GM23338 (cell line): ENCODE results near the gene PAPPA. TPM values are rescaled to one million over a fixed set of nuclear protein-coding genes. Genes with fewer than 3 reads are reported as not detected.

Experiments used
- ATAC-seq: fragments of 200-7000 bp; cut with Tn5 transposase; 3 replicates; pipeline ENCODE4 v1.9.1; 2020
- DNase-seq: peaks from one replicate; pipeline ENCODE4 v3.0.0-alpha.2; 2015; ENCODE audit warnings: low spot score
- H2AFZ ChIP-seq: fragments of 200-600 bp; sonication (generic); 2 replicates; pipeline ENCODE4 v1.8.0; 2016; ENCODE audit warnings: antibody characterized with exemption, mild to moderate bottlenecking, moderate library complexity
- H3F3A ChIP-seq: fragments of 200-600 bp; sonication (generic); replicated peaks from 2 replicates; pipeline ENCODE4 v1.8.0; 2017; ENCODE audit warnings: antibody characterized with exemption, mixed run types, low read depth
- H3K27ac ChIP-seq: fragments of 200-600 bp; sonication (generic); 2 replicates; pipeline ENCODE4 v1.6.1; 2016; ENCODE audit warnings: low read depth
- H3K27me3 ChIP-seq: fragments of 200-600 bp; sonication (generic); 2 replicates; pipeline ENCODE4 v1.8.0; 2016; ENCODE audit warnings: mild to moderate bottlenecking, mixed run types, moderate library complexity; ENCODE audit not compliant: insufficient read depth
- H3K36me3 ChIP-seq: fragments of 200-600 bp; sonication (generic); 2 replicates; pipeline ENCODE4 v1.8.0; 2016; ENCODE audit warnings: mild to moderate bottlenecking; ENCODE audit not compliant: insufficient read depth
- H3K4me1 ChIP-seq: fragments of 200-600 bp; sonication (generic); 2 replicates; pipeline ENCODE4 v1.8.0; 2016; ENCODE audit warnings: mild to moderate bottlenecking, moderate library complexity; ENCODE audit not compliant: insufficient read depth
- H3K4me2 ChIP-seq: fragments of 200-600 bp; sonication (generic); 2 replicates; pipeline ENCODE4 v1.7.1; 2017; ENCODE audit warnings: mixed run types
- H3K4me3 ChIP-seq: fragments of 200-600 bp; sonication (generic); 2 replicates; pipeline ENCODE4 v1.6.1; 2016; ENCODE audit warnings: mixed run types
- H3K79me2 ChIP-seq: fragments of 200-600 bp; sonication (generic); replicated peaks from 2 replicates; pipeline ENCODE4 v1.8.0; 2017; ENCODE audit warnings: mild to moderate bottlenecking; ENCODE audit not compliant: insufficient read depth
- H3K9me2 ChIP-seq: fragments of 200-600 bp; sonication (generic); 2 replicates; pipeline ENCODE4 v1.8.0; 2017; ENCODE audit not compliant: insufficient read depth
- H4K20me1 ChIP-seq: fragments of 200-600 bp; sonication (generic); replicated peaks from 2 replicates; pipeline ENCODE4 v1.8.0; 2017; ENCODE audit warnings: mild to moderate bottlenecking; ENCODE audit not compliant: insufficient read depth
- H3K27ac Mint-ChIP-seq: 2 replicates; pipeline ENCODE4 v1.8.0; 2020; ENCODE audit warnings: inconsistent platforms, mild to moderate bottlenecking, moderate library complexity, mixed read lengths
- H3K27me3 Mint-ChIP-seq: 3 replicates; pipeline ENCODE4 v1.8.0; 2022; ENCODE audit warnings: low read depth, mild to moderate bottlenecking, moderate library complexity, mixed read lengths, inconsistent platforms; ENCODE audit not compliant: insufficient read depth, poor library complexity
- H3K36me3 Mint-ChIP-seq: 3 replicates; pipeline ENCODE4 v1.8.0; 2021; ENCODE audit warnings: low read depth, mild to moderate bottlenecking, inconsistent platforms, moderate library complexity, mixed read lengths
- H3K4me1 Mint-ChIP-seq: 3 replicates; pipeline ENCODE4 v1.8.0; 2020; ENCODE audit warnings: mild to moderate bottlenecking, inconsistent platforms, mixed read lengths
- H3K4me3 Mint-ChIP-seq: 3 replicates; pipeline ENCODE4 v1.8.0; 2021; ENCODE audit warnings: moderate library complexity, mild to moderate bottlenecking, inconsistent platforms, mixed read lengths
- H3K9me3 Mint-ChIP-seq: 3 replicates; pipeline ENCODE4 v1.8.0; 2020; ENCODE audit warnings: moderate library complexity, mild to moderate bottlenecking, inconsistent platforms, mixed read lengths
- CREB1 ChIP-seq: fragments of 250-450 bp; sonication (Bioruptor Pico); IDR thresholded peaks from 2 replicates; pipeline ENCODE4 v1.5.0; 2020; ENCODE audit warnings: low read depth, mild to moderate bottlenecking, moderate library complexity
- EZH2 ChIP-seq: fragments of 200-600 bp; sonication (generic); IDR thresholded peaks from one replicate; pipeline ENCODE4 v1.8.0; 2017; ENCODE audit warnings: antibody characterized with exemption, mild to moderate bottlenecking, low read depth; ENCODE audit not compliant: unreplicated experiment
- EZH2phosphoT487 ChIP-seq: fragments of 200-600 bp; sonication (generic); IDR thresholded peaks from one replicate; pipeline ENCODE4 v1.8.1; 2018; ENCODE audit warnings: antibody characterized with exemption; ENCODE audit not compliant: unreplicated experiment
- NANOG ChIP-seq: IDR thresholded peaks from 2 replicates; pipeline ENCODE4 v1.6.1; 2016; ENCODE audit warnings: antibody characterized with exemption, borderline replicate concordance
- POLR2AphosphoS5 ChIP-seq: IDR thresholded peaks from 2 replicates; pipeline ENCODE4 v1.6.1; 2016; ENCODE audit warnings: antibody characterized with exemption, low read depth
- STAT1 ChIP-seq: IDR thresholded peaks from one replicate; pipeline ENCODE4 v1.6.1; 2016; ENCODE audit warnings: antibody characterized with exemption; ENCODE audit not compliant: unreplicated experiment
- polyA plus RNA-seq: library from polyadenylated mRNA; unstranded; fragments of >200 nt; fragmentation: Nextera tagmentation; extraction: Ambion mirVana; gene quantifications from 2 replicates; pipeline ENCODE4 v1.2.1, GENCODE V29; 2016
- total RNA-seq: library from RNA; depleted of rRNA; stranded (reverse); fragments of >200 nt; shearing (Covaris generic); gene quantifications from 2 replicates; pipeline ENCODE4 v1.2.3, GENCODE V29; 2014
- TF ChIP-seq, protein P1 (sequence below), 2 experiments: fragments of 200-600 bp in 1 of 2; sonication (generic) in 1 of 2; conservative IDR thresholded peaks; 2 replicates each; pipeline versions ENCODE4 v1.5.1 to v1.6.1; 2016 to 2017; ENCODE audit warnings: antibody characterized with exemption in 2 of 2, low read depth in 2 of 2, mild to moderate bottlenecking in 2 of 2, moderate library complexity in 1 of 2
- TF ChIP-seq, protein P2 (sequence below): fragments of 250-450 bp; sonication (Bioruptor Pico); IDR thresholded peaks from 2 replicates; pipeline ENCODE4 v1.5.0; 2020; ENCODE audit warnings: mild to moderate bottlenecking, moderate library complexity
- TF ChIP-seq, protein P3 (sequence below): IDR thresholded peaks from 2 replicates; pipeline ENCODE4 v1.6.1; 2016; ENCODE audit warnings: antibody characterized with exemption

PAPPA gene
- total and polyA plus RNA-seq, 2 experiments from 2014 or later, result 0.38 to 0.66 TPM

DNA sequence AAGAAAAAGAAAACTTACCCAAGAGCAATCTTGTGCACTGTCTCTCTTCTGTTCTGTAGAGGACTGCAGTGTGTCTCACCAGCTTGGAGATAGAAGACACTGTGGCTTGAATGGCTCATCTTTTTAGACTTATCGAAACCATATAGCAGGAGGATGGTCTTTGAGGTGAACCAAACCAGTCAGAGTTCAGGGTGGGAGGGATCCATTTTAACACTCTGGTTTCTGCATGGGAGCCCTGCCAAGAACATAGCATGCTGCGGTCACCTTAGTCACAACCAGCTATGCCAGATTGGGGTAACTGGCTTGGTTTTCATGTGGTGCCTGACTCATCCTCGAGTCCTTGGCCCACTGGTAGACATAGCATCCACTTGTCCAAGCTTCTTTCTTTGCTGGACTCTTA is 135.1 kb downstream of the PAPPA start (continued):
- TF ChIP-seq, protein P1, sequence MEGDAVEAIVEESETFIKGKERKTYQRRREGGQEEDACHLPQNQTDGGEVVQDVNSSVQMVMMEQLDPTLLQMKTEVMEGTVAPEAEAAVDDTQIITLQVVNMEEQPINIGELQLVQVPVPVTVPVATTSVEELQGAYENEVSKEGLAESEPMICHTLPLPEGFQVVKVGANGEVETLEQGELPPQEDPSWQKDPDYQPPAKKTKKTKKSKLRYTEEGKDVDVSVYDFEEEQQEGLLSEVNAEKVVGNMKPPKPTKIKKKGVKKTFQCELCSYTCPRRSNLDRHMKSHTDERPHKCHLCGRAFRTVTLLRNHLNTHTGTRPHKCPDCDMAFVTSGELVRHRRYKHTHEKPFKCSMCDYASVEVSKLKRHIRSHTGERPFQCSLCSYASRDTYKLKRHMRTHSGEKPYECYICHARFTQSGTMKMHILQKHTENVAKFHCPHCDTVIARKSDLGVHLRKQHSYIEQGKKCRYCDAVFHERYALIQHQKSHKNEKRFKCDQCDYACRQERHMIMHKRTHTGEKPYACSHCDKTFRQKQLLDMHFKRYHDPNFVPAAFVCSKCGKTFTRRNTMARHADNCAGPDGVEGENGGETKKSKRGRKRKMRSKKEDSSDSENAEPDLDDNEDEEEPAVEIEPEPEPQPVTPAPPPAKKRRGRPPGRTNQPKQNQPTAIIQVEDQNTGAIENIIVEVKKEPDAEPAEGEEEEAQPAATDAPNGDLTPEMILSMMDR (conservative IDR thresholded peaks at IDR 0.05; ENCODE audit: low read depth in 2 of 2), result no peak
- no peak for TF ChIP-seq EZH2phosphoT487

DNA sequence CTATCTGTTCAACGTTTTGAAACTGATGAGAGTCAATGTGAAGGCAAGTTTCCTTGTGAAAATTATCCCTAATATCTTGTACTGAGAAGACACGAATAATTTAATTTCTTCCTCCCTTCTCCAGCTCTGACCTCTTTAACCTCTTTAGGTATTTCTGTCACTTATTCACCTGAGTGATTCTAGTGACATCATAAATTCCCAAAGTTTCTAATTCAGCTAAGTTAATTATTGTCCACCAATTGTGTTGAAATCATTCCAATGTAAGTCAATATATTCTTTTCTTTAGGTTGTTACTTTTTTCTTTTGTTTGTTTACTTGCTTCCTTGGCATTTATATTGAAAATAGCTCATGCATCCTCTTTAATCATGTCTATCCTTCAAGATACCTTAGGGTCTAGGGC is 143.8 kb downstream of the PAPPA start:
- Mint-ChIP-seq H3K4me1 (no peaks in the 10 kb centered on the region; the same call in 2 of the 3 replicates), H3K36me3 (no peaks in the 10 kb centered on the region), H3K4me3 (no peak overlapping the region), H3K27ac (no peak overlapping the region), H3K9me3 (no peaks in the 10 kb centered on the region), H3K27me3 (peaks cover 2% of the 10 kb centered on the region)
- H3F3A ChIP-seq, result no peaks in the 10 kb centered on the region
- no peaks in the 10 kb centered on the region for H3K27me3 ChIP-seq
- no peak overlapping the region for H3K4me2 ChIP-seq
- H3K9me2 ChIP-seq, result no peaks in the 10 kb centered on the region
- no peaks in the 10 kb centered on the region for H3K79me2 ChIP-seq
- no peak for TF ChIP-seq NANOG
- TF ChIP-seq CREB1 (CRISPR knock-in tag), result no peak
- TF ChIP-seq, protein P2, sequence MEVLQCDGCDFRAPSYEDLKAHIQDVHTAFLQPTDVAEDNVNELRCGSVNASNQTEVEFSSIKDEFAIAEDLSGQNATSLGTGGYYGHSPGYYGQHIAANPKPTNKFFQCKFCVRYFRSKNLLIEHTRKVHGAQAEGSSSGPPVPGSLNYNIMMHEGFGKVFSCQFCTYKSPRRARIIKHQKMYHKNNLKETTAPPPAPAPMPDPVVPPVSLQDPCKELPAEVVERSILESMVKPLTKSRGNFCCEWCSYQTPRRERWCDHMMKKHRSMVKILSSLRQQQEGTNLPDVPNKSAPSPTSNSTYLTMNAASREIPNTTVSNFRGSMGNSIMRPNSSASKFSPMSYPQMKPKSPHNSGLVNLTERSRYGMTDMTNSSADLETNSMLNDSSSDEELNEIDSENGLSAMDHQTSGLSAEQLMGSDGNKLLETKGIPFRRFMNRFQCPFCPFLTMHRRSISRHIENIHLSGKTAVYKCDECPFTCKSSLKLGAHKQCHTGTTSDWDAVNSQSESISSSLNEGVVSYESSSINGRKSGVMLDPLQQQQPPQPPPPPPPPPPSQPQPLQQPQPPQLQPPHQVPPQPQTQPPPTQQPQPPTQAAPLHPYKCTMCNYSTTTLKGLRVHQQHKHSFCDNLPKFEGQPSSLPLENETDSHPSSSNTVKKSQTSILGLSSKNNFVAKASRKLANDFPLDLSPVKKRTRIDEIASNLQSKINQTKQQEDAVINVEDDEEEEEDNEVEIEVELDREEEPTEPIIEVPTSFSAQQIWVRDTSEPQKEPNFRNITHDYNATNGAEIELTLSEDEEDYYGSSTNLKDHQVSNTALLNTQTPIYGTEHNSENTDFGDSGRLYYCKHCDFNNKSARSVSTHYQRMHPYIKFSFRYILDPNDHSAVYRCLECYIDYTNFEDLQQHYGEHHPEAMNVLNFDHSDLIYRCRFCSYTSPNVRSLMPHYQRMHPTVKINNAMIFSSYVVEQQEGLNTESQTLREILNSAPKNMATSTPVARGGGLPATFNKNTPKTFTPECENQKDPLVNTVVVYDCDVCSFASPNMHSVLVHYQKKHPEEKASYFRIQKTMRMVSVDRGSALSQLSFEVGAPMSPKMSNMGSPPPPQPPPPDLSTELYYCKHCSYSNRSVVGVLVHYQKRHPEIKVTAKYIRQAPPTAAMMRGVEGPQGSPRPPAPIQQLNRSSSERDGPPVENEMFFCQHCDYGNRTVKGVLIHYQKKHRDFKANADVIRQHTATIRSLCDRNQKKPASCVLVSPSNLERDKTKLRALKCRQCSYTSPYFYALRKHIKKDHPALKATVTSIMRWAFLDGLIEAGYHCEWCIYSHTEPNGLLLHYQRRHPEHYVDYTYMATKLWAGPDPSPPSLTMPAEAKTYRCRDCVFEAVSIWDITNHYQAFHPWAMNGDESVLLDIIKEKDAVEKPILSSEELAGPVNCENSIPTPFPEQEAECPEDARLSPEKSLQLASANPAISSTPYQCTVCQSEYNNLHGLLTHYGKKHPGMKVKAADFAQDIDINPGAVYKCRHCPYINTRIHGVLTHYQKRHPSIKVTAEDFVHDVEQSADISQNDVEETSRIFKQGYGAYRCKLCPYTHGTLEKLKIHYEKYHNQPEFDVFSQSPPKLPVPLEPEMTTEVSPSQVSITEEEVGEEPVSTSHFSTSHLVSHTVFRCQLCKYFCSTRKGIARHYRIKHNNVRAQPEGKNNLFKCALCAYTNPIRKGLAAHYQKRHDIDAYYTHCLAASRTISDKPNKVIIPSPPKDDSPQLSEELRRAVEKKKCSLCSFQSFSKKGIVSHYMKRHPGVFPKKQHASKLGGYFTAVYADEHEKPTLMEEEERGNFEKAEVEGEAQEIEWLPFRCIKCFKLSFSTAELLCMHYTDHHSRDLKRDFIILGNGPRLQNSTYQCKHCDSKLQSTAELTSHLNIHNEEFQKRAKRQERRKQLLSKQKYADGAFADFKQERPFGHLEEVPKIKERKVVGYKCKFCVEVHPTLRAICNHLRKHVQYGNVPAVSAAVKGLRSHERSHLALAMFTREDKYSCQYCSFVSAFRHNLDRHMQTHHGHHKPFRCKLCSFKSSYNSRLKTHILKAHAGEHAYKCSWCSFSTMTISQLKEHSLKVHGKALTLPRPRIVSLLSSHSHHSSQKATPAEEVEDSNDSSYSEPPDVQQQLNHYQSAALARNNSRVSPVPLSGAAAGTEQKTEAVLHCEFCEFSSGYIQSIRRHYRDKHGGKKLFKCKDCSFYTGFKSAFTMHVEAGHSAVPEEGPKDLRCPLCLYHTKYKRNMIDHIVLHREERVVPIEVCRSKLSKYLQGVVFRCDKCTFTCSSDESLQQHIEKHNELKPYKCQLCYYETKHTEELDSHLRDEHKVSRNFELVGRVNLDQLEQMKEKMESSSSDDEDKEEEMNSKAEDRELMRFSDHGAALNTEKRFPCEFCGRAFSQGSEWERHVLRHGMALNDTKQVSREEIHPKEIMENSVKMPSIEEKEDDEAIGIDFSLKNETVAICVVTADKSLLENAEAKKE, result no peak
- TF ChIP-seq STAT1, result no peak
- TF ChIP-seq, protein P1 (conservative IDR thresholded peaks at IDR 0.05; ENCODE audit: low read depth in 2 of 2), result no peak
- TF ChIP-seq, protein P3, sequence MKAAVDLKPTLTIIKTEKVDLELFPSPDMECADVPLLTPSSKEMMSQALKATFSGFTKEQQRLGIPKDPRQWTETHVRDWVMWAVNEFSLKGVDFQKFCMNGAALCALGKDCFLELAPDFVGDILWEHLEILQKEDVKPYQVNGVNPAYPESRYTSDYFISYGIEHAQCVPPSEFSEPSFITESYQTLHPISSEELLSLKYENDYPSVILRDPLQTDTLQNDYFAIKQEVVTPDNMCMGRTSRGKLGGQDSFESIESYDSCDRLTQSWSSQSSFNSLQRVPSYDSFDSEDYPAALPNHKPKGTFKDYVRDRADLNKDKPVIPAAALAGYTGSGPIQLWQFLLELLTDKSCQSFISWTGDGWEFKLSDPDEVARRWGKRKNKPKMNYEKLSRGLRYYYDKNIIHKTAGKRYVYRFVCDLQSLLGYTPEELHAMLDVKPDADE, result no peak
- no peak for TF ChIP-seq EZH2
- TF ChIP-seq POLR2AphosphoS5, result no peak
- H2AFZ ChIP-seq, result no peak overlapping the region
- no peak overlapping the region for H3K4me3 ChIP-seq
- DNase-seq, result no peak
- no peak for ATAC-seq
- H3K4me1 ChIP-seq, result no peaks in the 10 kb centered on the region
- H3K36me3 ChIP-seq, result no peaks in the 10 kb centered on the region
- no peak overlapping the region for H3K27ac ChIP-seq
- no peaks in the 10 kb centered on the region for H4K20me1 ChIP-seq
